Hepatocyte (in vitro differentiated cells): ENCODE data around the gene PRODH. TPM values are rescaled to one million over a fixed set of nuclear protein-coding genes. Genes with fewer than 3 reads are reported as not detected.

ENCODE experiments used
- DNase-seq: peaks from one replicate; pipeline ENCODE4 v3.0.0-alpha.2; 2016; ENCODE audit warnings: low spot score
- H2AFZ ChIP-seq: fragments of 200-600 bp; sonication (generic); 2 replicates; pipeline ENCODE4 v1.6.0; 2016; ENCODE audit warnings: antibody characterized with exemption, mild to moderate bottlenecking
- H3K27ac ChIP-seq: fragments of 200-600 bp; sonication (generic); 2 replicates; pipeline ENCODE4 v1.5.1; 2016; ENCODE audit warnings: mild to moderate bottlenecking
- H3K27me3 ChIP-seq: fragments of 200-600 bp; sonication (generic); 2 replicates; pipeline ENCODE4 v1.6.1; 2016
- H3K36me3 ChIP-seq: fragments of 200-600 bp; sonication (generic); replicated peaks from 2 replicates; pipeline ENCODE4 v1.5.1; 2016; ENCODE audit warnings: low read depth; ENCODE audit not compliant: insufficient read depth
- H3K4me1 ChIP-seq: fragments of 200-600 bp; sonication (generic); 2 replicates; pipeline ENCODE4 v1.5.1; 2016; ENCODE audit warnings: mild to moderate bottlenecking, moderate library complexity; ENCODE audit not compliant: insufficient read depth
- H3K4me2 ChIP-seq: fragments of 200-600 bp; sonication (generic); 2 replicates; pipeline ENCODE4 v1.6.0; 2016
- H3K4me3 ChIP-seq: fragments of 200-600 bp; sonication (generic); 2 replicates; pipeline ENCODE4 v1.5.1; 2016; ENCODE audit warnings: mild to moderate bottlenecking
- H3K79me2 ChIP-seq: fragments of 200-600 bp; sonication (generic); 2 replicates; pipeline ENCODE4 v1.6.0; 2017; ENCODE audit warnings: mild to moderate bottlenecking
- H3K9me2 ChIP-seq: fragments of 200-600 bp; sonication (generic); replicated peaks from 2 replicates; pipeline ENCODE4 v1.6.0; 2017; ENCODE audit warnings: mild to moderate bottlenecking; ENCODE audit not compliant: insufficient read depth
- H3K9me3 ChIP-seq: fragments of 200-600 bp; sonication (generic); 2 replicates; pipeline ENCODE4 v1.5.1; 2016; ENCODE audit warnings: low read depth, mild to moderate bottlenecking
- H4K20me1 ChIP-seq: fragments of 200-600 bp; sonication (generic); 2 replicates; pipeline ENCODE4 v1.6.0; 2016; ENCODE audit warnings: mild to moderate bottlenecking; ENCODE audit not compliant: insufficient read depth, poor library complexity, severe bottlenecking
- CTCF ChIP-seq: fragments of 200-600 bp; sonication (generic); IDR thresholded peaks from 2 replicates; pipeline ENCODE4 v1.5.1; 2016; ENCODE audit warnings: antibody characterized with exemption, mild to moderate bottlenecking; ENCODE audit not compliant: poor library complexity
- EZH2 ChIP-seq: fragments of 200-600 bp; sonication (generic); IDR thresholded peaks from 2 replicates; pipeline ENCODE4 v1.6.1; 2016; ENCODE audit warnings: antibody characterized with exemption, mild to moderate bottlenecking, borderline replicate concordance
- EZH2phosphoT487 ChIP-seq: fragments of 200-600 bp; sonication (generic); IDR thresholded peaks from one replicate; pipeline ENCODE4 v1.6.1; 2018; ENCODE audit warnings: antibody characterized with exemption, mild to moderate bottlenecking, low read depth, moderate library complexity; ENCODE audit not compliant: unreplicated experiment, severe bottlenecking
- WGBS: methylation state at CpG from one replicate; pipeline ENCODE4 v1.1.6; 2016; ENCODE audit warnings: low lambda C conversion rate; ENCODE audit errors: missing lambda C conversion rate; 5-methylcytosine and 5-hydroxymethylcytosine counted together
- polyA plus RNA-seq: library from polyadenylated mRNA; unstranded; fragments of >200 nt; fragmentation: Nextera tagmentation; extraction: Ambion mirVana; gene quantifications from 2 replicates; pipeline ENCODE4 v1.2.1, GENCODE V29; 2016
- total RNA-seq: library from RNA; depleted of rRNA; stranded (reverse); fragments of >200 nt; gene quantifications from 2 replicates; pipeline ENCODE4 v1.2.3, GENCODE V29; 2014

PRODH gene
- 27.2 and 27.9 TPM in 2 replicates for total RNA-seq
- polyA plus RNA-seq = 26.4 and 27.9 TPM in 2 replicates

- Histone ChIP-seq H3K27ac (no peak within 1 kb of the TSS), H3K79me2 (no peaks in the 10 kb centered on the region), H3K27me3 (no peaks in the 10 kb centered on the region), H3K4me1 (no peaks in the 10 kb centered on the region), H3K4me2 (no peak within 1 kb of the TSS), H2AFZ (no peak within 1 kb of the TSS), H3K4me3 (no peak within 1 kb of the TSS), H3K9me3 (no peaks in the 10 kb centered on the region), H4K20me1 (no peaks in the 10 kb centered on the region), H3K36me3 (no peaks in the 10 kb centered on the region), H3K9me2 (no peaks in the 10 kb centered on the region)
- WGBS = no CpG with 5 or more reads among the region's 67 CpGs
- TF ChIP-seq EZH2phosphoT487 = no peak
- no peak for TF ChIP-seq EZH2
- TF ChIP-seq CTCF = no peak
- no peak for DNase-seq
These were observed at the start of gene PRODH for GRCh38 chr22:18935889-18936529. Gene PRODH (minus strand): TSS chr22:18936293. CDS start chr22:18936287, 6 bp downstream.

GRCh38 chr22:18985780-18986179 is 49.7 kb upstream of the PRODH start:
- no peak for DNase-seq
- Histone ChIP-seq H3K79me2 (no peaks in the 10 kb centered on the region), H3K4me1 (no peaks in the 10 kb centered on the region), H3K9me3 (no peaks in the 10 kb centered on the region), H3K9me2 (no peaks in the 10 kb centered on the region), H3K27me3 (no peaks in the 10 kb centered on the region), H2AFZ (no peak overlapping the region), H3K36me3 (no peaks in the 10 kb centered on the region), H4K20me1 (no peaks in the 10 kb centered on the region), H3K27ac (no peak overlapping the region), H3K4me3 (no peak overlapping the region), H3K4me2 (no peak overlapping the region)
- WGBS = 98% methylated on average over 21 of the region's 21 CpGs
- TF ChIP-seq EZH2 (no peak), CTCF (no peak), EZH2phosphoT487 (no peak)

GRCh38 chr22:18984564-18984963 is 48.5 kb upstream of the PRODH start:
- no peaks in the 10 kb centered on the region for H3K79me2 ChIP-seq
- no peak overlapping the region for H3K4me2 ChIP-seq
- DNase-seq = no peak
- no peaks in the 10 kb centered on the region for H3K36me3 ChIP-seq
- H3K9me3 ChIP-seq = no peaks in the 10 kb centered on the region
- TF ChIP-seq EZH2phosphoT487 (no peak), EZH2 (no peak), CTCF (no peak)
- H3K4me3 ChIP-seq = no peak overlapping the region
- no peaks in the 10 kb centered on the region for H4K20me1 ChIP-seq
- no peaks in the 10 kb centered on the region for H3K4me1 ChIP-seq
- H3K27ac ChIP-seq = no peak overlapping the region
- WGBS = 83% methylated on average over 10 of the region's 10 CpGs
- H2AFZ ChIP-seq = no peak overlapping the region
- H3K9me2 ChIP-seq = no peaks in the 10 kb centered on the region
- H3K27me3 ChIP-seq = no peaks in the 10 kb centered on the region
